Ureter (tissue), 1 donor: ENCODE results near the gene DNASE1L1. TPM values are rescaled to one million over a fixed set of nuclear protein-coding genes. Genes with fewer than 3 reads are reported as not detected.

Source experiments
- DNase-seq: peaks from one replicate; pipeline ENCODE4 v3.0.0-alpha.2; 2020; ENCODE audit warnings: low spot score
- total RNA-seq: library from RNA; stranded (reverse); gene quantifications from one replicate; pipeline ENCODE4 v1.2.4, GENCODE V29; 2023
- donor health status: DM: yes; HTN: yes; CAD: no.

DNASE1L1 gene
- total RNA-seq = 27.0 TPM

GRCh38 chrX:154409222-154409871, at the start of gene DNASE1L1:
Gene DNASE1L1, minus strand, starts transcription at chrX:154409254. Its CDS starts 3,686 bp downstream, at chrX:154405568.
- DNase-seq = peak; percentile 89

- DNase-seq = no peak
Observed at GRCh38 chrX:154458116-154458953, 49.3 kb upstream of the DNASE1L1 start, which contains the start of gene PLXNA3. Gene PLXNA3, plus strand, starts transcription at chrX:154458281. Its CDS starts 1,903 bp downstream, at chrX:154460184.

- no peak for DNase-seq
Observed at GRCh38 chrX:154457491-154458115, 48.5 kb upstream of the DNASE1L1 start.

- DNase-seq = no peak
Observed at GRCh38 chrX:154452823-154453222, 43.8 kb upstream of the DNASE1L1 start.

DNA sequence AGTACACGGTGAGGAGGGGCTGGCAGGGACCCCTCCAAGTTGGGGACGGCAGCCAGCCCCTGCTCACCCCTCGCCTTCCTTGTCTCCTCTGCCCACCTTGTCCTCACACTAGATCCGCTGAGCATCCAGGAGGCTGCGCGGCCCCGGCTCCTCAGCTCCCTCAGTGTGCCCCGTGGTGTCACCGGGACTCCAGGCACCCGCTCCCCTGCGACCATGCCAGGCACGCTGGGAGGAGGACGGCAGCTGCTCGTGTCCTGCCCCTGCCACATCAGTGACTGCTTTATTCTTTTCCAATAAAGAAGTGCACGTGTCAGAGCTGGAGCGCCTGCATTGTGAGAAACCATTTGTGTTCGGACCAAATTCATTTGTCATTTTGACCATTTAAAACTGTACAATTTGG, 41.3 kb upstream of the DNASE1L1 start:
- no peak for DNase-seq

DNA sequence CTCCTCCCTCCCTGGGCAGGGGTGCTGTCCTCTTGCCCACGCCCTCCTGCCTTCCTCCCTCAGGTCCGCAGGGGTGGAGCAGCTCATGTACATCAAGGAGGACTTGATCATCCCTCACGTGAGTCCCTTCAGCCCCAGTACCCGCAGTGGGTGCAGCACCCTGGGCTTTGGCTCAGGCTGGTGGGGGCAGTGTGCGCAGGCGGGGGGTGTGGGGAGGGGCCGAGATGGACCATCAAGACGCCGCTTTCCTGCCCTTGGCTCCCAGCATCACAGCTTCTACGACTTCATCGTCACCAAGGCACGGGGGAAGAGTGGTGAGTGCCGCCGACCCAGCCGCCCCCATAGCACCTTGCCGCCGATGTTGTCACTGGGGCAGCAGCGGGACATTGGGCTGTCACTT, 40.6 kb upstream of the DNASE1L1 start:
- DNase-seq = no peak

GRCh38 chrX:154448484-154448883, 39.4 kb upstream of the DNASE1L1 start:
- DNase-seq = no peak

GRCh38 chrX:154446430-154446829, 37.4 kb upstream of the DNASE1L1 start:
- DNase-seq = no peak

GRCh38 chrX:154445776-154446175, 36.7 kb upstream of the DNASE1L1 start:
- no peak for DNase-seq

DNA sequence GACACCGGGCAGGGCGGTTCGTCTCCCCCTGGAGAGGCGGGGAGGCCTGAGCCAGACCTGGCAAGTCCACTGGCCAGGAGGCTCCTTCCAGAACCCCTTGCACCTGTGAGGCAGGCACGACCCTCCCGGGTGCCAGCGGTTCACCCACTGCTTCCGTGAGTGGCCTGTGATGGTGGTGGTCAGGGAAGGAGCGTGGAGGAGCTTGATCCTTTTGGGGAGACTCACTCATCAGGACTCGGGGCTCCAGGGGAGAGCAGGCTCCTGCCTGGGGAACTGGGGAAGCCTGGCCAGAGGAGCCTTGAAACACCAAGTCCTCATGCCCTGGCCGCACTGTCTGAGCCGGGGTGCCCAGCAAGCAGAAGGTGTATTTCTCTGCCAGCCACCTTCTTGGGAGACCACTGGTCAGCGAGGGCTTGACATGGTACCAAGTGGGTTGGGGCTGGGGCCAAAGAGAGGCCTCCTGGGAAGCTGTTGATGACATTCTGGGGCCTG, 35.7 kb upstream of the DNASE1L1 start:
- DNase-seq = no peak

- peak; percentile 77 for DNase-seq
Observed at GRCh38 chrX:154443992-154444754, 35.1 kb upstream of the DNASE1L1 start, which contains the start of gene FAM50A. Gene FAM50A, plus strand, starts transcription at chrX:154444141. Its CDS starts 95 bp downstream, at chrX:154444236.

DNA sequence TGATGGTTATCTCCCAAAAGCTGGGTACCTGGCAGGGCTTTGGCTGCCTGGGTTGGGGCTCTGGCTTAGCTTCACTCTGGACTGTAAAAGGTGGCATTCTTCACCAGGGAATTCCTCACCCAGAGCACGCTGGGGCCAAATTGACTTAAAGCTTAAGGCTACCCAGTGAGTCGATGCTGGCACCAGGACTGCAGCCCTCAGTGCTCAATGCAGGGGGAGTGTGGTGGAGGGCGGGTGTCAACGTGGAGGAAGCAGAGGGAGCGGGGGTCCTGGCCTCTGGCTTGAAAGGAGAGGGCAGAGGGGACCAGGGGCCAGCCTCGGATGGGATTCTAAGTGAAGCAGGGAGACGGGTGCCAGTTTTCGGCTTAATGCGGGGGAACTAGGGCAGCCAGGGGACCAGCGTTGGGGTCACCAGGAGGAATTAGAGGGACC, 34.4 kb upstream of the DNASE1L1 start:
- no peak for DNase-seq

GRCh38 chrX:154441984-154442707, 33.1 kb upstream of the DNASE1L1 start:
- no peak for DNase-seq

DNA sequence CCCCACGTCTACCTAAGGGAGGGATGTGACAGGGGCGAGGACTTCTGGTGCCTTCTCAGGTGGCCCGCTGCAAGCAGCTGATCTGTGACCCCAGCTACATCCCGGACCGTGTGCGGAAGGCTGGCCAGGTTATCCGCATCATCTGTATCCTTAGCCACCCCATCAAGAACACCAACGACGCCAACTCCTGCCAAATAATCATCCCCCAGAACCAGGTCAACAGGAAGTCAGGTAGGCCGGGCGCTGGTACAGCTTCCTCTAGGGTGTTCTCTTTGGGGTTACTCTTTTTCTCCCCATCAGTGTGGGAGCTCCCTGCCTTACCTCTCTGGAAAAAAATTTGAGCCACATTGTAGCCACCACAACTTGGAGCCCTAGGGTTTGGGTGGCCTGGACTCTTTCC, 32.5 kb upstream of the DNASE1L1 start:
- DNase-seq = no peak

DNA sequence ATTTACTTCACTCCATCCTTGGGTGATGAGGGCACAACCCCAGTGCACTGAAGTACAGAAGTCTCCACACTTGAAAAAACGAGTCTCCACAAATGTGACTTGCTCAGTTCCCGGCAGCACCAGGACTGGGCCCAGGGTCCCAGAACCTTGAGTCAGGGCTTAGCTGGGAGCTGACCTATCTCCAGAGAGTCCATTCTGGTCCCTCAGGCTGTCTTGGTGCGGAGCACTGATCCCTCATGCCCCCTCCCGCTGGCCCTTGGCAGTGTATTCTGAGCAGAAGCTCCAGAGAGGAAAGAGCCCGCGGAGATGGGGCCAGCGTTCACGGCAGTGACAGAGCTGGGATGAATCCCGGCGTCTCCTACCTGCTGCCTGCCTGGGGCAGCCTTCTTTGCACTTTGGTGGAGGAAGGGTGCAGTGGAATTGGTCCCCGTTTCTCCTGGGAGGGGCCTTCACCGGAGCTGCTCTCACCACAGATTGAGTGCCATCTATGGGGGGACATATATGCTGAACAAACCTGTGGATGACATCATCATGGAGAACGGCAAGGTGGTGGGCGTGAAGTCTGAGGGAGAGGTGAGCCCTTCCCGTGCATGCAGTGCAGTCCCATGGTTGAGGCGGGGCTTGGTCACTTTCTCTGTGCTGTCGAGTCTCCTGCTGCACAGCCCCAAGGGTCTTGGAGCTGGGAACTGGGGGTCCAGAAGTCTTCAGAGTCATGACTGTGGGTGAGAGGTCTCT, 31.7 kb upstream of the DNASE1L1 start:
- no peak for DNase-seq

- DNase-seq = no peak
Observed at GRCh38 chrX:154439841-154440240, 30.8 kb upstream of the DNASE1L1 start.

GRCh38 chrX:154437971-154438893, 29.2 kb upstream of the DNASE1L1 start:
- no peak for DNase-seq

GRCh38 chrX:154436983-154437752, 28.1 kb upstream of the DNASE1L1 start, which contains the start of gene GDI1:
Gene GDI1, plus strand, starts transcription at chrX:154437154. Its CDS starts 101 bp downstream, at chrX:154437255.
- no peak for DNase-seq
